NCI-H2171 treated with DMSO at 0.1 percent for 48 hours (cell line): ENCODE results near the gene R3HCC1L.
"Not testable (repeated sequence)": the region's sequence is repeated elsewhere in the genome, so short reads cannot be mapped to it uniquely, and the experiment has no call there.

Experiments
- DNase-seq: peaks from one replicate; lab custom pipeline; 2025; lab: John Stamatoyannopoulos, UW

R3HCC1L gene

DNA sequence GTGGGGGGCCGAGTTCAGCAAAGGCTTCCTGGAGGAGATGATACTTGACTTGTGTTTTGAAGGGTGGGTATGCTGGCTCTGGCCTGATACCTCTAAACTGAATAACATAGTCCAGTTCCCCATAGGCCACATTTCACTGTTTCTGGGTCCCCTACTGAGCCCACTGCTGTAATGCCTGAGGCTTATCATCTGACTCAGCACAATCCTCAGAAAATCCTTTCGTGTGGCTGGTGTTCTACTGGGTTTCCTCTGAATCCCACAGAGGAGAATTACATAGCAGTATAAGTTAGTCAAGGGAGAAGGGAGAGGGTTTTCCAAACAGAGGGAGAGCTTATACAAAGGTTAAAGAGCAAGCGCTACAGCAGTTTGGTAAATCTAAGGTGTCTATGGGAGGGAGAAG, 2.8 kb upstream of the R3HCC1L start:
- no peak for DNase-seq

- DNase-seq, result not testable (repeated sequence)
Measured at GRCh38 chr10:98133075-98133752, 1.2 kb upstream of the R3HCC1L start.

DNA sequence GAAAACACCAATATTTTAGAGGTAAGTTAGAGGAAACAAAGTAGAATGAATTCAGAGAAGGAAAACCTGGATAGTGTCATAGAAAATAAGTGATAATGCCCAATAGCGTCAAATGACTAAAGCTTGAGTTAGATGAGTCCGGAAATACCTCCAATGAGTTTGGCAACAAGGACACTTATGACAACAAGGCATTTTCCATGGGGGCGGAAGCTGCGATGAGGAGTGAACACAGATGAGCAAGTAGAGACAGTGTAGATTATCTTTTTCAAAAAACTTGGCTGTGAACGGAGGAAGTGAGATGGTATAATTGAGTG, 383 bp upstream of the R3HCC1L start:
- DNase-seq, result no peak

DNA sequence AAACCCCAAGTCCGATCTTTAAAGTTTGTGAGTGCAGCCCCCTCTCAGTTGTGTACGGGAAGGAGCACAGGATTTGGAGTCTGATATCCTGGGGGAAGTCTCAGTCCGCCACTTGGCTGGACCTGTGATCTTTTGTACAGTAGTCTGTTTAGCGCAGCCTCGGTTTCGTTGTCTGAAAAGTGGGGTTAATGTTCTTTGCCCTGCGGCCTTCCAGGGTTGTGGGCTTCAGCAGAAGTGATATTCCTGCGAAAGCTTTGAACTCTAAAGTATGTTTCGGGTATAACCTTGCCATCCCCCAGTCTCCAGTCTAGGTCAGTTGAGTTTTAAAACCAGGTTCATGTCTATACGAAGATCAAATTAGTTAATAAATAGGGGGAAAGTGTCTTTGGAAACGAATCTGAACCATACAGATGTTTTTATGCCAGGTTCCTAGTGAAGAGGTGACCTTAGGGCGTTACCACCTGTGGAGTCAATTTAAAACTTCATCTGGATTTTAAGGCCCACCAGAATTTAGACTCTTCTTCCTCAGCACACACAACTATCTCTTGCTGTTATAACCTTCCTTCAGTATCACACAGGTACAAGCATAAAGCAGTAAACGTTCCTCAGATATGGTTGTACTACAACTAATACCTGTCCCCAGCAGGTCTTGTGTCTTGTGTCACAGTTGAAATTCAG, 904 bp downstream of the R3HCC1L start:
- DNase-seq, result no peak

DNA sequence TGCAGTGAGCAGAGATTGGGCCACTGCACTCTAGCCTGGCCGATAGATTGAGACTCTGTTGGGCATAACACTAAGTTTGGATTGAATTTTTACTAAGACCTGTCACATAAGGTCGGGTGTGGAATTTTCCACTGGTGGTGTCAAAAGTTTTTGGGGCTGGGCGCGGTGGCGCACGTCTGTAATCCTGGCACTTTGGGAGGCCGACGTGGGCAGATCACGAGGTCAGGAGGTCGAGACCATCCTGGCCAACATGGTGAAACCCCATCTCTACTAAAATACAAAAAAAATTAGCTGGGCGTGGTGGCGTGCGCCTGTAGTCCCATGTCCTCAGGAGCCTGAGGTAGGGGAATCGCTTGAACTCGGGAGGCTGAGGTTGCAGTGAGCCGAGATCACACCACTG, 2.3 kb downstream of the R3HCC1L start:
- DNase-seq, result not testable (repeated sequence)

DNA sequence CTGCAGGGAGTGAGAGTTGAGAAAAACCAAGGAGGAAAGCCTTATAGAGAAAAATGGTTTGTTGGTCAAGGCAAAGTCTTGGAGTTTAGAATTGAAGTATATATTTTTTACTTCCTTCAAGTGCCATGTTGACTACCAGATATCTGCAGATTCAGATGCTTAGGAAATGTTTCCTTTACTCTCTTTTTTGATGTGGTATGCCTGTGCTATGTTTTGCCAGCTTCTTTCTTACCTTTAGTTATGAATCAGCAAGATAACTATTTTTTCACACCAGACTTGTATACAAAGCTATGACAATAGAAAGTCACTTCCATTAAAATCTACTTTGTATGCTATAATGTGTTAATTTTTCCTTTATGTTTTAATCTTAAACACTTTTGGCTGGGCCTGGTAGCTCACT, 3.6 kb downstream of the R3HCC1L start:
- DNase-seq, result no peak

- DNase-seq, result no peak
Measured at GRCh38 chr10:98139431-98139830, 5.0 kb downstream of the R3HCC1L start.

GRCh38 chr10:98141484-98142073, 7.1 kb downstream of the R3HCC1L start:
- DNase-seq, result no peak

DNA sequence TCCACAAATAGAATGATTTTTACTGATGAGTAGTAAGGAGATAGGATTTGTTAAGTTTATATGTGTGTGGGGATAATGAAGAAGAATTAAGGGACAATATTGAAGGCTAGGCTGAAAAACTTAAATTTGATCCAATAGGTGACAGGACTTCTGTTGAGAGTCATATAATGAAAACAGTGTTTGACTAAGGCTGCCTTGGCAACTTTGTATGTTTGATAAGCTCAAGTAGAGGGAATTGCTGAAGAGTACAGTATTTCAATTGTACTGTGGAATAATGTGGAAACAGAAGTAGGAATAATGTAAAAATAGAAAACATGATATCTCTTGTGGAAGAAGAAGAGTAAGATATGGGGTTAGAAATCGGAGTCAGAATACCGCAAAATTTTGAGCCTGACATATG, 10.5 kb downstream of the R3HCC1L start:
- no peak for DNase-seq

GRCh38 chr10:98149858-98150257, 15.4 kb downstream of the R3HCC1L start:
- no peak for DNase-seq

GRCh38 chr10:98150544-98150943, 16.1 kb downstream of the R3HCC1L start:
- peak; percentile 74 for DNase-seq

- DNase-seq, result not testable (repeated sequence)
Measured at GRCh38 chr10:98152778-98153177, 18.3 kb downstream of the R3HCC1L start.

DNA sequence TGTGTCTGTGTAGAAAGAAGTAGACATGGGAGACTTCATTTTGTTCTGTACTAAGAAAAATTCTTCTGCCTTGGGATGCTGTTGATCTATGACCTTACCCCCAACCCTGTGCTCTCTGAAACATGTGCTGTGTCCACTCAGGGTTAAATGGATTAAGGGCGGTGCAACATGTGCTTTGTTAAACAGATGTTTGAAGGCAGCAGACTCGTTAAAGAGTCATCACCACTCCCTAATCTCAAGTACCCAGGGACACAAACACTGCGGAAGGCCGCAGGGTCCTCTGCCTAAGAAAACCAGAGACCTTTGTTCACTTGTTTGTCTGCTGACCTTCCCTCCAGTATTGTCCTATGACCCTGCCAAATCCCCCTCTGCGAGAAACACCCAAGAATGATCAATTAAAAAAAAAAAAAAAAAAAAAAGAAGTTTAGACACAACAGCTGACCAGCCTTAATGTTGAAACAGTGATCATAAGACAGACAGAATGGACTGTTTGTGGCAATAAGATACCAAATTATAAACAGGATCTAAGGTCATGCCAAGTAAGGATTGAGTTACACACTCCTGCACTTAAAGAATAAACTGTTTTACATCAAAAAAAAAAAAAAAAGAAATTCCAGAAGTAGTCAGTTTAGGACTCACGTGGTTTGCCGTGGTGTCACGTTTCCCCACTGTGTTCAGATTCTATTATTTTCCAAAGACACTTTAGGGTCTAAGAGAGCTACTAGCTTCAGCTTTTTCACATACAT, 18.9 kb downstream of the R3HCC1L start:
- not testable (repeated sequence) for DNase-seq

- DNase-seq, result no peak
Measured at GRCh38 chr10:98154076-98154475, 19.6 kb downstream of the R3HCC1L start.

- no peak for DNase-seq
Measured at GRCh38 chr10:98158576-98158975, 24.1 kb downstream of the R3HCC1L start.

DNA sequence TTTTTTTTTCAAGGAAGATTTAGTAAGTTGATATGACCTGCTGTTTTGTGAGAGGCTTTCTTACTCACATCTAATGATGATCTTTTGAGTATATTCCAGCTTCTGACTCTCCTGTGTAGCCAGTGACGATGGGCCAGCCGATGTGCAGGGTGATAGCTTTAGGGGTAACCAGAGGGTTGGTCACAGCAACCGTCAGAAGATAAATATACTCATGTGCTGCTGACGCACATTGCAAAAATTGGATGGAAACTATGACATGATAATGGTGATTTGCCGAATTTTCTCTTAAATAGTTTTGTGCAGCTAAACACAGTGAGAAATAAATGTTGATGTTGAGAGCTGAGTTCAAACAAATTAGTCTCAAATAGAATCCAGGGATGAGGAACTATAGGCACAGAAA, 29.5 kb downstream of the R3HCC1L start:
- no peak for DNase-seq

- no peak for DNase-seq
Measured at GRCh38 chr10:98167191-98167590, 32.7 kb downstream of the R3HCC1L start.

GRCh38 chr10:98168147-98168546, 33.7 kb downstream of the R3HCC1L start:
- no peak for DNase-seq

DNA sequence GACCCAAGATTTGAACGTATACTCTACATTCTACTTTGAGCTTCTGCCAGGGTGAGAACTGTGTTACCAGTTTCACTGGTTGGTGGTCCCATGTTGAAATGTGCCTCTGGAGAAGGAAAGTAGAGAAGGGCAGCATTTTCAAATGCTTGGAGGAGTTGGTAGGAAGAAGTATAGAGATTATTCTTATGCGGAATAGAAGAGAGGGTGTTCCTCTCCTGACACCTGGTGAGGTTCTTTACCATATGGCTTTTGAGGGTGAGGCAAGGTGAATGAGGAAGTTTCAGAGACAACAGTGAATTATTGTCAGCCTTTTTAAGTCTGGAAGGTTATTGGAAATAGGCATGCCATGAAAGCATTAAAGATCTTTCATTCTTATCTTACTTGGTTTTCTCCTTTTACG, 34.3 kb downstream of the R3HCC1L start:
- peak; percentile 7 for DNase-seq

- no peak for DNase-seq
Measured at GRCh38 chr10:98169379-98169778, 34.9 kb downstream of the R3HCC1L start.

DNA sequence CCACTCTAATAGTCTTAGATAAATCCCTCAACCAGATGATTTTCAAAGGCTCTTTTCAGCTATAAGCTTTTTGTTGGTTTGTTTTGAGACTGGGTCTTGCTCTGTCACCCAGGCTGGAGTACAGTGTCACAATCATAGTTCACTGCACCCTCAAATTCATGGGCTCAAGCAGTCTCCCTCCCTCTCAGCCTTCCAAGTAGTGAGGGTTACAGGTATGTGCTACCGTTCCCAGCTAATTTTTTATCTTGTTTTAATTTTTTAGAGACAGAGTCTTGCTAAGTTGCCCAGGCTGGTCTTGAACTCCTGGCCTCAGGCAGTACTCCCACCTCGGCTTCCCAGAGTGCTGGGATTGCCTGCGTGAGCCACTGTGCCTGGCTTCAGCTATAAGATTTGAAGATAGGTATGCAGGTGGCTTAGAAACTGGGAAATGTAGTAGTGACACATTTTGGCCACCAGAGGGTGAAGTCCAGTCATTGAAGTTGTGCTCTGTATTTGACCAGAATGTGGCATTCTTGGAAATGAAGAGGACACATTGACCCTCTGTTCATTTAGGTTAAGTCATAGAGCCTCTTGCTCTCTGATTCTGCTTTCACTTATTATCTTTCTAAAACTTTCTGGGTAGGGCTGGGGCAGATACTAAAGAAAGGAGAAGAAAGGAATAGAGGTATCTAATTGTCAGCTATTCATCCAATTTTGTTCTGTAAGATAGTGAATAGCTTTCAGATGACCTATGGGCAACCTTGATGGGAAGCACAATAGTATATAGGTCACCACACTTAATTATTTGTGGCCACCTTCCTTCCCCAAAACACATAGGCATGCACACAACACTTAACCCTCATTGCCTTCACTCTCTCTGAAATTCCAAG, 36.0 kb downstream of the R3HCC1L start:
- peak; percentile 34 for DNase-seq

DNA sequence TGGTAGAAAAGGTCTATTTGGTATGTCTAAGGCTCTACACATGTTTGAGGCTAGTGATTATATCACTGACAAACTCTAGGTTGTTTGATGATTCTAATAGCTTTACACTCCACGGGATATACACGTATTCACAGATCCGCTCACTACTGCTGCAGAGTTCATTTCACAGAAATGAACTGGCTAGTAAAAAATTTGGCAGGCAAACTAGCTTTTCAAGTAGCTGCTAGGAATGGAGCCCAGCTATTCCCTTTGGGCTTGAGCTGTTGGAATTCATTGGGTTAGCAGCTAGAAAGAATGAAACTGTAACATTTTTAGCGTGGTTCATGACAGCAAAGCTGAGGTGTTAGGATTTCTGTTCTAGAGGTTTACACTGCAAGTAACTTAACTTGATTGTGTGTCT, 37.6 kb downstream of the R3HCC1L start:
- DNase-seq, result no peak
